Measurements from ENCODE around the gene CNTN5.
"Not testable (repeated sequence)": the region's sequence is repeated elsewhere in the genome, so short reads cannot be mapped to it uniquely, and the experiment has no call there.

Gene CNTN5

GRCh38 chr11:99275521-99275920 is 254.8 kb downstream of the CNTN5 start:
- no peak for DNase-seq (ENCODE audit: low spot score)

GRCh38 chr11:99277281-99277680 is 256.5 kb downstream of the CNTN5 start:
- DNase-seq (ENCODE audit: low spot score) = no peak

GRCh38 chr11:99279266-99279665 is 258.5 kb downstream of the CNTN5 start:
- DNase-seq (ENCODE audit: low spot score) = no peak

GRCh38 chr11:99281331-99281730 is 260.6 kb downstream of the CNTN5 start:
- no peak for DNase-seq (ENCODE audit: low spot score)

- not testable (repeated sequence) for DNase-seq (ENCODE audit: low spot score)
These were observed 277.2 kb downstream of the CNTN5 start for GRCh38 chr11:99297925-99298324.

- DNase-seq (ENCODE audit: low spot score) = no peak
These were observed 286.9 kb downstream of the CNTN5 start for GRCh38 chr11:99307510-99308088.

- no peak for DNase-seq (ENCODE audit: low spot score)
These were observed 291.1 kb downstream of the CNTN5 start for GRCh38 chr11:99311870-99312269.

- DNase-seq (ENCODE audit: low spot score) = no peak
These were observed 296.2 kb downstream of the CNTN5 start for GRCh38 chr11:99316776-99317520.

- no peak for DNase-seq (ENCODE audit: low spot score)
These were observed 300.1 kb downstream of the CNTN5 start for GRCh38 chr11:99320769-99321290.

- DNase-seq (ENCODE audit: low spot score) = no peak
These were observed 305.1 kb downstream of the CNTN5 start for GRCh38 chr11:99325847-99326246.

- no peak for DNase-seq (ENCODE audit: low spot score)
These were observed 306.3 kb downstream of the CNTN5 start for GRCh38 chr11:99327066-99327465.

GRCh38 chr11:99327527-99327926 is 306.8 kb downstream of the CNTN5 start:
- no peak for DNase-seq (ENCODE audit: low spot score)

GRCh38 chr11:99333621-99334020 is 312.9 kb downstream of the CNTN5 start:
- no peak for DNase-seq (ENCODE audit: low spot score)

- no peak for DNase-seq (ENCODE audit: low spot score)
These were observed 322.4 kb downstream of the CNTN5 start for GRCh38 chr11:99343117-99343516.

- DNase-seq (ENCODE audit: low spot score) = no peak
These were observed 328.5 kb downstream of the CNTN5 start for GRCh38 chr11:99349151-99349673.

- no peak for DNase-seq (ENCODE audit: low spot score)
These were observed 330.9 kb downstream of the CNTN5 start for GRCh38 chr11:99351624-99352023.

- DNase-seq (ENCODE audit: low spot score) = no peak
These were observed 331.9 kb downstream of the CNTN5 start for GRCh38 chr11:99352642-99353041.

GRCh38 chr11:99366546-99366945 is 345.8 kb downstream of the CNTN5 start:
- no peak for DNase-seq (ENCODE audit: low spot score)

GRCh38 chr11:99368583-99368982 is 347.8 kb downstream of the CNTN5 start:
- no peak for DNase-seq (ENCODE audit: low spot score)

- no peak for DNase-seq (ENCODE audit: low spot score)
These were observed 349.9 kb downstream of the CNTN5 start for GRCh38 chr11:99370549-99371216.

GRCh38 chr11:99371257-99371656 is 350.5 kb downstream of the CNTN5 start:
- DNase-seq (ENCODE audit: low spot score) = no peak

GRCh38 chr11:99376463-99376862 is 355.7 kb downstream of the CNTN5 start:
- DNase-seq (ENCODE audit: low spot score) = no peak

Data from germinal center (tissue), 1 donor.